GM12878 (cell line): Measurements from ENCODE around the gene NUTM1. TPM values are rescaled to one million over a fixed set of nuclear protein-coding genes. Genes with fewer than 3 reads are reported as not detected.

Source experiments
- ATAC-seq: fragments of 200-7000 bp; cut with Tn5 transposase; 3 replicates; pipeline ENCODE4 v1.9.1; 2020; ENCODE audit warnings: mild to moderate bottlenecking, moderate library complexity
- BruUV-seq: library from RNA; stranded (reverse); fragments of 400-500 nt; replicated peaks from 2 replicates; lab custom pipeline; 2021; lab: Mats Ljungman, UMichigan
- CTCF ChIA-PET: fragments of 300-600 bp; sonication (Branson Sonifier 250); formaldehyde crosslinking; extraction: SDS; loops from one replicate; lab custom pipeline; 2021; ENCODE audit warnings: inconsistent platforms; lab: Yijun Ruan, JAX
- POLR2A ChIA-PET: fragments of 350-600 bp; formaldehyde crosslinking; extraction: SDS; loops from one replicate; lab custom pipeline; 2021; ENCODE audit warnings: inconsistent platforms; lab: Charles Lee
- RAD21 ChIA-PET: fragments of 300-600 bp; sonication (Branson Sonifier 250); formaldehyde crosslinking; loops from one replicate; lab custom pipeline; 2023; ENCODE audit warnings: antibody characterized with exemption; ENCODE audit not compliant: unreplicated experiment; lab: Charles Lee
- SMC1A ChIA-PET: fragments of 300-600 bp; sonication (Branson Sonifier 250); formaldehyde crosslinking; loops from one replicate; lab custom pipeline; 2023; ENCODE audit not compliant: unreplicated experiment, uncharacterized antibody; lab: Charles Lee
- DNase-seq: peaks from one replicate; pipeline ENCODE4 v3.0.0-alpha.2; 2011; ENCODE audit warnings: low read depth, low spot score
- FAIRE-seq: peaks from 3 replicates; lab custom pipeline; 2011; peaks lifted over from hg19 to GRCh38; lab: Jason Lieb, UNC
- H2AFZ ChIP-seq: 2 replicates; pipeline ENCODE4 v1.6.0; 2011; ENCODE audit warnings: low read depth, low read length, control low read depth; ENCODE audit not compliant: control insufficient read depth
- H3K27ac ChIP-seq: 2 replicates; pipeline ENCODE4 v1.5.1; 2011; ENCODE audit warnings: control low read depth; ENCODE audit not compliant: control insufficient read depth, insufficient read depth
- H3K27me3 ChIP-seq, 2 experiments: replicated peaks in 1 of 2; 2 replicates each; pipeline versions ENCODE4 v1.6.0 to v1.6.1; 2011; ENCODE audit warnings: low read length in 1 of 2; ENCODE audit not compliant: control insufficient read depth in 2 of 2, insufficient read depth in 2 of 2
- H3K36me3 ChIP-seq, 2 experiments: 2 replicates each; pipeline ENCODE4 v1.5.1; 2011; ENCODE audit warnings: low read length in 1 of 2; ENCODE audit not compliant: control insufficient read depth in 2 of 2, insufficient read depth in 2 of 2
- H3K4me1 ChIP-seq: 2 replicates; pipeline ENCODE4 v1.6.1; 2011; ENCODE audit warnings: mild to moderate bottlenecking, low read length, moderate library complexity, mixed read lengths; ENCODE audit not compliant: control insufficient read depth, insufficient read depth
- H3K4me2 ChIP-seq: 2 replicates; pipeline ENCODE4 v1.6.0; 2011; ENCODE audit warnings: control low read depth; ENCODE audit not compliant: control insufficient read depth, insufficient read depth
- H3K4me3 ChIP-seq: fragments of 200-600 bp; sonication (generic); 2 replicates; pipeline ENCODE4 v1.5.1; 2016
- H3K79me2 ChIP-seq: 2 replicates; pipeline ENCODE4 v1.6.0; 2011; ENCODE audit warnings: low read length; ENCODE audit not compliant: control insufficient read depth, insufficient read depth
- H3K9ac ChIP-seq: 2 replicates; pipeline ENCODE4 v1.8.0; 2011; ENCODE audit warnings: low read length, control low read depth, mixed read lengths; ENCODE audit not compliant: control insufficient read depth, insufficient read depth
- H3K9me3 ChIP-seq: replicated peaks from 3 replicates; pipeline ENCODE4 v1.5.1; 2011; ENCODE audit warnings: mild to moderate bottlenecking, low read length; ENCODE audit not compliant: control insufficient read depth, insufficient read depth
- H4K20me1 ChIP-seq: 2 replicates; pipeline ENCODE4 v1.6.0; 2011; ENCODE audit not compliant: control insufficient read depth, insufficient read depth
- BHLHE40 ChIP-seq, 2 experiments: fragments of 450-650 bp in 1 of 2; IDR thresholded peaks; 2 replicates each; pipeline ENCODE4 v1.6.1; 2011 to 2017; ENCODE audit warnings: low read depth in 2 of 2, borderline replicate concordance in 1 of 2, improper control_type of control experiment in 1 of 2, low read length in 1 of 2, mild to moderate bottlenecking in 1 of 2
- DPF2 ChIP-seq: fragments of 450-650 bp; IDR thresholded peaks from 2 replicates; pipeline ENCODE4 v1.6.1; 2017; ENCODE audit warnings: mild to moderate bottlenecking
- GABPA ChIP-seq: IDR thresholded peaks from 2 replicates; pipeline ENCODE4 v1.6.1; 2014; ENCODE audit warnings: antibody characterized with exemption, low read depth, mild to moderate bottlenecking, inconsistent platforms
- HDAC2 ChIP-seq: fragments of 200-600 bp; sonication (generic); IDR thresholded peaks from 2 replicates; pipeline ENCODE4 v1.6.1; 2017
- MEF2A ChIP-seq: IDR thresholded peaks from 2 replicates; pipeline ENCODE4 v1.6.1; 2011; ENCODE audit warnings: low read depth, mild to moderate bottlenecking, low read length, moderate library complexity; ENCODE audit not compliant: insufficient read depth
- MYB ChIP-seq: fragments of 150-350 bp; IDR thresholded peaks from 2 replicates; pipeline ENCODE4 v1.6.1; 2014; ENCODE audit warnings: mild to moderate bottlenecking, low read depth, low read length, borderline replicate concordance
- NR2C1 ChIP-seq: fragments of 450-650 bp; IDR thresholded peaks from 2 replicates; pipeline ENCODE4 v1.6.1; 2017; ENCODE audit warnings: antibody characterized with exemption, mild to moderate bottlenecking, moderate library complexity
- STAT3 ChIP-seq: IDR thresholded peaks from 2 replicates; pipeline ENCODE4 v1.6.1; 2011; ENCODE audit warnings: low read depth, low read length, improper control_type of control experiment
- ZSCAN29 ChIP-seq: fragments of 450-650 bp; IDR thresholded peaks from 2 replicates; pipeline ENCODE4 v1.6.1; 2017; ENCODE audit warnings: mild to moderate bottlenecking, moderate library complexity
- in situ Hi-C: fragments of 300-500 bp; cut with MboI; formaldehyde crosslinking; loops from 9 replicates; pipeline ENCODE4 v1.14.3; 2018; ENCODE audit warnings: mixed read lengths
- intact Hi-C: fragments of 100-400 bp; cut with micrococcal nuclease; formaldehyde crosslinking; loops from one replicate; pipeline ENCODE4 v1.14.2; 2022; ENCODE audit not compliant: unreplicated experiment
- polyA plus RNA-seq, 11 experiments: library from polyadenylated mRNA; depleted of rRNA in 4 of 11; unstranded in 6 of 11; stranded (reverse) in 5 of 11; fragments of >200 nt; fragmentation: Nextera tagmentation in 4 of 11; fragmentation: Illumina TruSeq in 1 of 11; extraction: Ambion mirVana in 4 of 11; extraction: Trizol in 1 of 11; gene quantifications; 1 replicate in 1 of 11; 2 replicates in 10 of 11; pipeline versions ENCODE4 v1.2.1 to v1.2.3, GENCODE V29; 2011 to 2016; ENCODE audit warnings: inconsistent platforms in 2 of 11, missing spikeins in 2 of 11, low read depth in 1 of 11
- total RNA-seq, 4 experiments: library from RNA; depleted of rRNA in 3 of 4; stranded (reverse); fragments of >200 nt in 3 of 4; fragmentation: Illumina TruSeq in 1 of 4; extraction: Trizol in 1 of 4; gene quantifications; 2 replicates each; pipeline versions ENCODE4 v1.2.1 to v1.2.3, GENCODE V29; 2013 to 2021
- TF ChIP-seq, protein P1 (sequence below): fragments of 450-650 bp; IDR thresholded peaks from 2 replicates; pipeline ENCODE4 v1.6.1; 2018; ENCODE audit warnings: mild to moderate bottlenecking, low read depth, moderate library complexity; ENCODE audit not compliant: partially characterized antibody
- TF ChIP-seq, protein P2 (sequence below), 3 experiments: IDR thresholded peaks in 2 of 3; conservative IDR thresholded peaks in 1 of 3; 2 replicates each; pipeline ENCODE4 v1.5.1; 2011; ENCODE audit warnings: low read depth in 3 of 3, low read length in 3 of 3, mild to moderate bottlenecking in 3 of 3, control low read depth in 2 of 3, moderate library complexity in 2 of 3, inconsistent platforms in 1 of 3, mixed read lengths in 1 of 3; ENCODE audit not compliant: control insufficient read depth in 2 of 3, insufficient read depth in 1 of 3; ENCODE audit errors: extremely low read depth in 1 of 3
- TF ChIP-seq, protein P3 (sequence below): IDR thresholded peaks from 2 replicates; pipeline ENCODE4 v1.6.1; 2011; ENCODE audit warnings: low read depth, mild to moderate bottlenecking, low read length, moderate library complexity, borderline replicate concordance; ENCODE audit errors: extremely low read depth
- TF ChIP-seq, protein P4 (sequence below): fragments of 450-650 bp; IDR thresholded peaks from 2 replicates; pipeline ENCODE4 v1.6.1; 2017; ENCODE audit warnings: mild to moderate bottlenecking, moderate library complexity

Gene NUTM1
- total and polyA plus RNA-seq, 10 of the 15 experiments (the other 5 are each of a cell fraction or from before 2014, with no cell fraction given), result under 0.01 to 0.05 TPM; not detected in 8

DNA sequence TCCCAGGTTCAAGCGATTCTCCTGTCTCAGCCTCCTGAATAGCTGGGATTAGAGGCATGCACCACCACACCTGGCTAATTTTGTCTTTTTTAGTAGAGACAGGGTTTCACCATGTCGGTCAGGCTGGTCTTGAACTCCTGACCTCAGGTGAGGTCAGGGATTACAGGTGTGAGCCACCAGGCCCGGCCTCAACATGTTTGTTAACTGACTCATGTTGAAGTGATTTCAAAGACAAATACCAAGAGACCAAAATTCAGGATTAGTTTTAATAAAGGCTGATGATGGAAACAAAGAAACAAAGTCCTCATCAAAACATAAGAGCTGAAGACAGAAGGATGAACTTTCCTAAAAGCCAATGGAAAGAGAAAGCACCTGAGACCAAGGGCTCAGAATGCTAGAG, 42.1 kb upstream of the NUTM1 start (continued):
- no peak for TF ChIP-seq DPF2
- TF ChIP-seq, protein P1, sequence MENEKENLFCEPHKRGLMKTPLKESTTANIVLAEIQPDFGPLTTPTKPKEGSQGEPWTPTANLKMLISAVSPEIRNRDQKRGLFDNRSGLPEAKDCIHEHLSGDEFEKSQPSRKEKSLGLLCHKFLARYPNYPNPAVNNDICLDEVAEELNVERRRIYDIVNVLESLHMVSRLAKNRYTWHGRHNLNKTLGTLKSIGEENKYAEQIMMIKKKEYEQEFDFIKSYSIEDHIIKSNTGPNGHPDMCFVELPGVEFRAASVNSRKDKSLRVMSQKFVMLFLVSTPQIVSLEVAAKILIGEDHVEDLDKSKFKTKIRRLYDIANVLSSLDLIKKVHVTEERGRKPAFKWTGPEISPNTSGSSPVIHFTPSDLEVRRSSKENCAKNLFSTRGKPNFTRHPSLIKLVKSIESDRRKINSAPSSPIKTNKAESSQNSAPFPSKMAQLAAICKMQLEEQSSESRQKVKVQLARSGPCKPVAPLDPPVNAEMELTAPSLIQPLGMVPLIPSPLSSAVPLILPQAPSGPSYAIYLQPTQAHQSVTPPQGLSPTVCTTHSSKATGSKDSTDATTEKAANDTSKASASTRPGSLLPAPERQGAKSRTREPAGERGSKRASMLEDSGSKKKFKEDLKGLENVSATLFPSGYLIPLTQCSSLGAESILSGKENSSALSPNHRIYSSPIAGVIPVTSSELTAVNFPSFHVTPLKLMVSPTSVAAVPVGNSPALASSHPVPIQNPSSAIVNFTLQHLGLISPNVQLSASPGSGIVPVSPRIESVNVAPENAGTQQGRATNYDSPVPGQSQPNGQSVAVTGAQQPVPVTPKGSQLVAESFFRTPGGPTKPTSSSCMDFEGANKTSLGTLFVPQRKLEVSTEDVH, result no peak

DNA sequence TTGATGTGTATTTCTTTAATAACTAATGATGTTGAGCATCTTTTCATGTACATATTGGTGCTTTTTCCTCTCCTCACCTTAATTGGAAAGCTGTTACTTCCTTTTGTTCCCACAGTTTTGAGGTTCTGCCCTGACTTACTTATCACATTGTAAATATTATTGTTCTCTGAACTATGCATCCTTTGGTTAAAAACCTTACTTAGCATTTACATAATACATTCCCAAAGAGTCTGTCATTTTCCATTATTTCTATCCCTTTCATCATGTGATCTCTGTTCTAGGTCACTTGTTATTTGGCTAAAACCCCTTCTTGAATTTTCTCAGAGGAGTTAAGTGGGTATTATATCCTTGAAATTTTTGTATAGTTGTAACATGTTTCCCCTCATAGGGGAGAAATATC, 38.5 kb upstream of the NUTM1 start:
- CTCF ChIA-PET, result interaction anchor here (1.4 kb wide), 1 partner anchor 14 kb away, joined by 4 read pairs; no protein-coding TSS in a partner anchor

More for the DNA sequence above, 38.5 kb upstream of the NUTM1 start:
- ChIA-PET RAD21 (interaction anchor here (0.7 to 1.4 kb wide), 2 partner anchors 8 to 24 kb away, joined by 3 read pairs; no protein-coding TSS in a partner anchor), POLR2A (interaction anchor here (0.9 kb wide), 1 partner anchor 9 kb away, joined by 3 read pairs; no protein-coding TSS in a partner anchor), SMC1A (interaction anchor here (1.2 to 1.5 kb wide), 2 partner anchors 8 to 62 kb away, joined by 3 read pairs; partner anchors contain the start of gene LPCAT4)
- ATAC-seq (no peak), DNase-seq (no peak), FAIRE-seq (no peak)
- H3K4me3 ChIP-seq, result no peak overlapping the region
- H3K79me2 ChIP-seq, result peaks cover 63% of the 10 kb centered on the region
- H3K4me2 ChIP-seq, result no peak overlapping the region
- no peaks in the 10 kb centered on the region for H4K20me1 ChIP-seq
- H3K9ac ChIP-seq, result no peak overlapping the region
- H3K27ac ChIP-seq, result no peak overlapping the region
- no TSS peak for BruUV-seq
- in situ Hi-C loops (no loop called here), intact Hi-C loops (no loop called here)
- no peak overlapping the region for H2AFZ ChIP-seq
- no peaks in the 10 kb centered on the region; the same call in 1 of the 3 replicates for H3K9me3 ChIP-seq
- H3K27me3 ChIP-seq, result no peaks in the 10 kb centered on the region
- TF ChIP-seq, protein P2, sequence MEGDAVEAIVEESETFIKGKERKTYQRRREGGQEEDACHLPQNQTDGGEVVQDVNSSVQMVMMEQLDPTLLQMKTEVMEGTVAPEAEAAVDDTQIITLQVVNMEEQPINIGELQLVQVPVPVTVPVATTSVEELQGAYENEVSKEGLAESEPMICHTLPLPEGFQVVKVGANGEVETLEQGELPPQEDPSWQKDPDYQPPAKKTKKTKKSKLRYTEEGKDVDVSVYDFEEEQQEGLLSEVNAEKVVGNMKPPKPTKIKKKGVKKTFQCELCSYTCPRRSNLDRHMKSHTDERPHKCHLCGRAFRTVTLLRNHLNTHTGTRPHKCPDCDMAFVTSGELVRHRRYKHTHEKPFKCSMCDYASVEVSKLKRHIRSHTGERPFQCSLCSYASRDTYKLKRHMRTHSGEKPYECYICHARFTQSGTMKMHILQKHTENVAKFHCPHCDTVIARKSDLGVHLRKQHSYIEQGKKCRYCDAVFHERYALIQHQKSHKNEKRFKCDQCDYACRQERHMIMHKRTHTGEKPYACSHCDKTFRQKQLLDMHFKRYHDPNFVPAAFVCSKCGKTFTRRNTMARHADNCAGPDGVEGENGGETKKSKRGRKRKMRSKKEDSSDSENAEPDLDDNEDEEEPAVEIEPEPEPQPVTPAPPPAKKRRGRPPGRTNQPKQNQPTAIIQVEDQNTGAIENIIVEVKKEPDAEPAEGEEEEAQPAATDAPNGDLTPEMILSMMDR (IDR thresholded peaks at IDR 0.05 in 2 of 3, conservative IDR thresholded peaks at IDR 0.05 in 1 of 3; ENCODE audit: control insufficient read depth in 2 of 3, extremely low read depth in 1 of 3, insufficient read depth in 1 of 3, low read depth in 3 of 3, low read length in 3 of 3), result no peak
- no peak for TF ChIP-seq MYB
- no peak for TF ChIP-seq GABPA
- TF ChIP-seq, protein P3, sequence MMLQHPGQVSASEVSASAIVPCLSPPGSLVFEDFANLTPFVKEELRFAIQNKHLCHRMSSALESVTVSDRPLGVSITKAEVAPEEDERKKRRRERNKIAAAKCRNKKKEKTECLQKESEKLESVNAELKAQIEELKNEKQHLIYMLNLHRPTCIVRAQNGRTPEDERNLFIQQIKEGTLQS, result no peak
- TF ChIP-seq STAT3, result no peak
- TF ChIP-seq HDAC2, result no peak
- no peak for TF ChIP-seq MEF2A
- TF ChIP-seq, protein P4, sequence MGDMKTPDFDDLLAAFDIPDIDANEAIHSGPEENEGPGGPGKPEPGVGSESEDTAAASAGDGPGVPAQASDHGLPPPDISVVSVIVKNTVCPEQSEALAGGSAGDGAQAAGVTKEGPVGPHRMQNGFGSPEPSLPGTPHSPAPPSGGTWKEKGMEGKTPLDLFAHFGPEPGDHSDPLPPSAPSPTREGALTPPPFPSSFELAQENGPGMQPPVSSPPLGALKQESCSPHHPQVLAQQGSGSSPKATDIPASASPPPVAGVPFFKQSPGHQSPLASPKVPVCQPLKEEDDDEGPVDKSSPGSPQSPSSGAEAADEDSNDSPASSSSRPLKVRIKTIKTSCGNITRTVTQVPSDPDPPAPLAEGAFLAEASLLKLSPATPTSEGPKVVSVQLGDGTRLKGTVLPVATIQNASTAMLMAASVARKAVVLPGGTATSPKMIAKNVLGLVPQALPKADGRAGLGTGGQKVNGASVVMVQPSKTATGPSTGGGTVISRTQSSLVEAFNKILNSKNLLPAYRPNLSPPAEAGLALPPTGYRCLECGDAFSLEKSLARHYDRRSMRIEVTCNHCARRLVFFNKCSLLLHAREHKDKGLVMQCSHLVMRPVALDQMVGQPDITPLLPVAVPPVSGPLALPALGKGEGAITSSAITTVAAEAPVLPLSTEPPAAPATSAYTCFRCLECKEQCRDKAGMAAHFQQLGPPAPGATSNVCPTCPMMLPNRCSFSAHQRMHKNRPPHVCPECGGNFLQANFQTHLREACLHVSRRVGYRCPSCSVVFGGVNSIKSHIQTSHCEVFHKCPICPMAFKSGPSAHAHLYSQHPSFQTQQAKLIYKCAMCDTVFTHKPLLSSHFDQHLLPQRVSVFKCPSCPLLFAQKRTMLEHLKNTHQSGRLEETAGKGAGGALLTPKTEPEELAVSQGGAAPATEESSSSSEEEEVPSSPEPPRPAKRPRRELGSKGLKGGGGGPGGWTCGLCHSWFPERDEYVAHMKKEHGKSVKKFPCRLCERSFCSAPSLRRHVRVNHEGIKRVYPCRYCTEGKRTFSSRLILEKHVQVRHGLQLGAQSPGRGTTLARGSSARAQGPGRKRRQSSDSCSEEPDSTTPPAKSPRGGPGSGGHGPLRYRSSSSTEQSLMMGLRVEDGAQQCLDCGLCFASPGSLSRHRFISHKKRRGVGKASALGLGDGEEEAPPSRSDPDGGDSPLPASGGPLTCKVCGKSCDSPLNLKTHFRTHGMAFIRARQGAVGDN, result no peak
- TF ChIP-seq ZSCAN29, result no peak
- TF ChIP-seq NR2C1, result no peak
- TF ChIP-seq BHLHE40 (IDR thresholded peaks at IDR 0.05; ENCODE audit: borderline replicate concordance in 1 of 2, low read depth in 2 of 2, low read length in 1 of 2), result no peak
- peaks cover 2 to 14% of the 10 kb centered on the region in 2 experiments; a peak in 1 of 4 replicates for H3K36me3 ChIP-seq
- H3K4me1 ChIP-seq, result no peaks in the 10 kb centered on the region
